NCI-H345 treated with DMSO at 0.1 percent for 48 hours (cell line): ENCODE results near the gene SNRNP48.

Source experiments
- DNase-seq: peaks from one replicate; lab custom pipeline; 2025; ENCODE audit not compliant: unreplicated experiment; lab: John Stamatoyannopoulos, UW

SNRNP48 gene

GRCh38 chr6:7559196-7559595 lies 30.8 kb upstream of the SNRNP48 start:
- no peak for DNase-seq

GRCh38 chr6:7559651-7560385 lies 30.2 kb upstream of the SNRNP48 start:
- no peak for DNase-seq

GRCh38 chr6:7561153-7561964 lies 28.6 kb upstream of the SNRNP48 start:
- no peak for DNase-seq

- no peak for DNase-seq
These were observed 27.2 kb upstream of the SNRNP48 start for GRCh38 chr6:7562769-7563168.

GRCh38 chr6:7566107-7566506 lies 23.9 kb upstream of the SNRNP48 start:
- no peak for DNase-seq

- no peak for DNase-seq
These were observed 23.3 kb upstream of the SNRNP48 start for GRCh38 chr6:7566617-7567173.

- no peak for DNase-seq
These were observed 22.0 kb upstream of the SNRNP48 start for GRCh38 chr6:7568021-7568420.

- DNase-seq = no peak
These were observed 20.9 kb upstream of the SNRNP48 start for GRCh38 chr6:7569082-7569481.

- DNase-seq = no peak
These were observed 17.6 kb upstream of the SNRNP48 start for GRCh38 chr6:7572213-7572943.

GRCh38 chr6:7574500-7574899 lies 15.5 kb upstream of the SNRNP48 start:
- DNase-seq = no peak

- no peak for DNase-seq
These were observed 11.5 kb upstream of the SNRNP48 start for GRCh38 chr6:7578516-7578915.

- no peak for DNase-seq
These were observed 11.1 kb upstream of the SNRNP48 start for GRCh38 chr6:7578931-7579330.

- DNase-seq = no peak
These were observed 10.1 kb upstream of the SNRNP48 start for GRCh38 chr6:7579851-7580250.

- DNase-seq = no peak
These were observed 9.5 kb upstream of the SNRNP48 start for GRCh38 chr6:7580537-7580926.

- DNase-seq = no peak
These were observed 8.9 kb upstream of the SNRNP48 start for GRCh38 chr6:7580927-7581618.

- no peak for DNase-seq
These were observed 4.6 kb upstream of the SNRNP48 start for GRCh38 chr6:7585287-7585930.

- no peak for DNase-seq
These were observed 2.3 kb upstream of the SNRNP48 start for GRCh38 chr6:7587631-7588100.

- DNase-seq = no peak
These were observed 1.5 kb upstream of the SNRNP48 start for GRCh38 chr6:7588506-7588905.

GRCh38 chr6:7589221-7589620 lies 777 bp upstream of the SNRNP48 start:
- no peak for DNase-seq

GRCh38 chr6:7590918-7591302 lies 912 bp downstream of the SNRNP48 start:
- no peak for DNase-seq
